Measurements from ENCODE around the gene RBM5.
"Not testable (repeated sequence)": the region's sequence is repeated elsewhere in the genome, so short reads cannot be mapped to it uniquely, and the experiment has no call there.

Gene RBM5

DNA sequence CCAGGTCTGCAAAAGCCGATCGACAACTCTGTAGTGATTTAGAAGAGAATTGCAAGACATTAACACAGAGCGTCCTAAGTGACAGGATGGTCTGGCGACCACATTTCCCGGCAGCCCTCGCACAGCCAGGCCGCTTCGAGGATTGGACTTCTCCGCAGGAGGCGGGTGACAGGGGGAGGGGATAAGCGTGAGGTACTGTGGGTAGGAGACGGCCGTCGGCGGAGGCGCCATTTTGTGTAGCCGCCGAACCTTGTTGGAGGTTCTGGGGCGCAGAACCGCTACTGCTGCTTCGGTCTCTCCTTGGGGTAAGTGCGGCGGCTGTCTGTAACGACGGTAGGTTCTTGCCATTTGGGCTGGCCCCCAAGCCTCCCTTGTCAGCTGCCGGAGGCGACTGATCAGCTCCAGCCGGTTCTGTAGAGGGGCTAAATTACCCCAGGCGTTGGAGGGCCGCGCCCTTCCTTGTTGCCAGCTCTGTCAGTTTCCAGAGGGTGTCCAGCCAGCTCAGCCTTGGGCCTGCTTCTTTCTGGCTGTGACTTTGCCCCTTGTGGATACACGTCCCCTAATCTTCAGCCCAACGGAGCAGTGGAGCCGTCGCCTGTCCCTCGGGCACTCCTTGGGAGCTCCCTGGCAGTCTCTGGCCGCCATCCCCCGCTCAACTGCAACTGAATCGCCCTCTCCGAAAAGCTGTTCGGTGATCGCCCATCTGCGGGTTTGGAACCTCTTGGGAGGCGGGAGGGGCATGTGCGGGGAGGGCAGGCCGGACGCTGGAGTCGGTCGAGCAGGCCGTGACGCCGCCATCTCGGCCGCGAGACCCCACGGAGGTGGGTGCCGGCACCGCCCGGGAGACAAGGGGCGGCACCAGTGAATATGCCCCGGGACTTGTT is at the start of gene RBM5:
RBM5 (plus strand) TSS at position 195 of the 884 bp plus-strand sequence. CDS start 1,516 bp downstream, outside the sequence.
- peak; percentile 58 for DNase-seq

DNA sequence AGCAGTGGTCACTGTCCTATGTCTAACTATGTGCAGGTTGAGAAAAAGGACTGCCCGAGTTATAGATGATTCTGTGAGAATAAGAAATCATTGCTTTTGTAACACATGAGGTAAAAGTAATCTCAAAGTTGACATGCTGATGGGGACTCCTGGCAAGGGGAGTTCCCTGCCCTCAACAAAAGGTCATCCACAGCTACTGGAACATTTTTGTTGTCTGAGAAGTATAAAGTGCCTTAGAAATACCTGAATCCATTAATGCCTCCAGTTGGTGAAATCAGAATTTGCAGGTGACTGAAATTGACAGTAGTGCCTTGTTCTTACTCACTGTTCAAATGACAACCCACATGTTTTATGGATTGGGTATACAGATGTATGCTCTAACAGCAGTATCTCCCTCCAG is 43.7 kb upstream of the RBM5 start:
- DNase-seq, result no peak

DNA sequence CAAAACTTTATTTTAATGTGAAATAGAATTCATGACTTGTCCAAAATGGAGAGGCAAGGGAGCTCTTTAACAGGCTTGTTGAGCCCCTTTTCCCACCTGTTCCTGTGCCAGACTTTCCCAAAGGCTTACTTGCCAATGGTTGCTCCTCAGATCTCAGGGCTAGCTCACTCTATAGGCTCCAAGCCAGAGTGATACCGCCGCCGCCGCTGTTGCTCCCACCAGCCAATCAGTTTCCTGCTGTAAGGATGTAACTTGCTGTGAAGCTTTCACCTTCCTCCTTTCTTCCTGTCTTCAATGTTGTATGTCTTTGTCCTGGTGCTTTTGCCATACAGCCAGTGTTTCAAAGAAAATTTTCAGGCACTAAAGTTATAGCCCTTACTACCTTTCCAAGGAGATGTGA is 41.3 kb upstream of the RBM5 start:
- DNase-seq, result no peak

DNA sequence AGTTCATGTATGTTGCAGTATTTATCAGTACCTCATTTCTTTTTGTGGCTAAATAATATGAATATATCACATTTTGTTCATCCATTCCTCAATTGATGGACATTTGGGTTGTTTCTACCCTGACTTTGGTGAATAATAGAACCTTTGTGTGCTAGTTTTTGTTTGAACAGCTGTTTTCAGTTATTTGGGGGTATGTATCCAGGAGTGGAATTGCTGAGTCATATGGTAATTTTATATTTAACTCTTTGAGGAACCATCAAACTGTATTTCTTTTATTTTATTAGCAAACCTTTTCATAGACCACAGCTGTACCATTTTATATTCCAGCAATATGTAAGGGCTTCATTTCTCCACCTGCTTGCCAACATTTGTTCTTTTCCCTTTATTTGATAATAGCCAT is 38.4 kb upstream of the RBM5 start:
- DNase-seq, result no peak

- no peak for DNase-seq
These were observed 31.0 kb upstream of the RBM5 start for GRCh38 chr3:50057756-50058155.

- DNase-seq, result no peak
These were observed 20.6 kb upstream of the RBM5 start for GRCh38 chr3:50068134-50068533.

DNA sequence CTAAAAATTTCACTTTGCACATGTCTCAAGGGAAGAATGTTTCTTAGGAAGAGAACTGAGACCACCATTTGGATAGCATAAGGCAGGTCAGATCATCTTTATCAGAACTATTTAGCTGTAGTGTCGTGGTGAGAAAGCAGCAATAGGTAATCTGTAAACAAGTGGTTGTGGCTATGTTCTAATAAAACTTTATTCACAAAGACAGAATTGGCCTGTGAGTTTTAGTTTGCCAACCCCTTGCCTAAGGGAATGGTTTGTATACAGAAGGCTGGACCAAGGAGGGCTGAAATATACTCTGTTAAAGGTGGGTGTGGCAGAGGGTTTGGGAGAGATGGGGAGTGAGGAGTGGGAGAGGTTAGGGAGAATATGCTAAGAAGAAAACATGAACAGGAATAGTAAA is 10.6 kb upstream of the RBM5 start:
- no peak for DNase-seq

DNA sequence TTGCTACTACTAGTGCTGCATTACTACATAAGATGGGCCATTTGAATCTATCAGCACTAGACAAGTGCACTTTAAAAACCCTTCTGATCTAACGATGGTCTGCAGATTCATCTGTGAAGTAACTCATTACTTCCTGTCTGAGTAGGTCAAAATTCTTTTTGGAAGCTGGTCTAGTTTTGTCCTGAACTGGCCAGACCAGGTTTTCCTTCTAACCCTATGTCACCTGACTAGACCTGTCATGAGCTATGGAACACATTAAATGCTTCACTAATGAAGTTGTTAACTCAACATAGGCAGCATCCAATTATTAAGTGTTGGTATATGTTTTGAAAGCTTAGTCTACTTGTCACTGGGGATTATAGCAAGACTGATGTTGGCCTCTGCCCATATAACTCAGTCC is 10.1 kb upstream of the RBM5 start:
- no peak for DNase-seq

- DNase-seq, result not testable (repeated sequence)
These were observed 3.8 kb upstream of the RBM5 start for GRCh38 chr3:50084951-50085350.

DNA sequence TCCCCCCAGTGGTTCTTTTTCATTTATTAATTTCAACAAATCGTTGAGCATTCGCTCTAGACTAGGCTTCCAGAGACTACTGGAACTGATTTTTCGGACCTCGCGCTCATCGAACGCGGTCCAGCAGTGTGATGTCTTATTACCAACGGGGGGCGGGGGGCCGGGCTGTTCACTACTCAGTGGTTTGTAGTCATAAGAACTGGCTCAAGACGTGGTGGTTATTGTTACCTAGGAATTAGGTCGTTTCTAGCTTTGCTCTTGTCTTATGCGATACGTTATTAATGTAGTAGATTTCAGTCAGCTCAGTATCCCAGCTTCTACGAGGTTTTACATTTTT is 858 bp downstream of the RBM5 start:
- DNase-seq, result no peak

GRCh38 chr3:50090984-50091383 is 2.3 kb downstream of the RBM5 start:
- DNase-seq, result no peak

DNA sequence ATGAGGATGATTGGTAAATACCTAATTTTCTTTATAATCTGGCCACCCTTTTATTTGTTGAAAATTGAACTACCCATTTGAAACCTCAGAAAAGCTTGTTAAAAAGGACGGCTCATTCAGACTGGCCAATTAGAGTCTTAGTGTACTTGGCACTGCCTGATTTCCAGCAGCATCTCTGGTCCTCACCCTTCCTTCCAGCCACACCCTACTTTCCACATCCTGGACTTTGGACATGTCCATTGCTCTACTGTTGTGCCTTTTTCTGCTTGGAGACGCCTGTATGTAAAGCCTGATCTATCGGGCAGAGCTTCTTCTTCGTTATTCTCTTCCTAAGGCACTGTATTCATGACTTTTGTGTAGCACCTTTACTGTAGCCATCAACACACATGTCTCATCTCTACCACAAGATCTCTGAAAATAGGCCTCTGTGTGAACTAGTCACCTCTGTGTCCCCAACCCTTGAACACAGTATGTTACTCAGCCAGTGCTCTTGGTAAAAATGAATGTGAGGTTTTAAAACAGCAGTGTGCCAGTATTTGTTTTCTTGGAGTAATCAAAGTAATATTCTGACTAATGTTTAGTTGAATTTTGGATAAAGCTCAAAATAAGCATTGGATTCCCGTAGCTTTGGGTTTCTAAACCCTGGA is 6.8 kb downstream of the RBM5 start:
- DNase-seq, result no peak

DNA sequence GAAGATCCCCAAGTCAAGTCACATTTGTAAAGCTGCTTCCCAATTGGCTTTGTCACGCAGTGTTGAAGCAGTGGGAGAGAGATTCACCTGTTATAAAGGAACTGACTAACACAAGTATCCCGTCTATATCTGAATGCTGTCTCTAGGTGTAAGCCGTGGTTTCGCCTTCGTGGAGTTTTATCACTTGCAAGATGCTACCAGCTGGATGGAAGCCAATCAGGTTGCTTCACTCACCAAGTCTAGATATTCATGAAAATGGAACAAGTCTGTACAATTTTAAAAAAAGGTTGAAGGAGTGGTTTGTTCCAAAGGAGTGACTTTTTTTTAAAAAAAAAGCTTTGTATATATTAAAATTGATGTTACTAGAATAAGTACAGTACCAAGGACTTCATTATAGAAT is 11.7 kb downstream of the RBM5 start:
- DNase-seq, result no peak

- no peak for DNase-seq
These were observed 12.5 kb downstream of the RBM5 start for GRCh38 chr3:50100956-50101845.

DNA sequence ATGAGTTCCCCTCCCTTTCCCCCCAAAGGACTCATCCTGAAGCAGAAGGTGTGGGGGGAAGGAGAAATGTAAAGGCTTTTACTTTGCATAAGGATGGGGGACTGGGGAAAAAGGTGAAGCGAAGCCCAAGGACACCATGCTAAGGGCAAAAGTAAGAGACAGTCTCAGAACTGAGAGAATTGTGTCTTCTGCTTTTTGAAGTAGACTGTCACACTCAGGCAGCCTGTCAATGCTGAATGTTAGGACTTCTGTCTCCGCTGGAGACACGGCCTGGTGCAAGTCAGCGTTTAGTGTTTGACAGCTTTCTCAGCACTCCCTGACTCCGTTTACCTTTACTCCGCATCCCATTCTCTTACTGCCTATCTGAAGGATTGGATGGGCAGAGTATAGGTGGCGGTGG is 13.8 kb downstream of the RBM5 start:
- no peak for DNase-seq

- no peak for DNase-seq
These were observed 23.0 kb downstream of the RBM5 start for GRCh38 chr3:50111757-50112156.

GRCh38 chr3:50112462-50112861 is 23.7 kb downstream of the RBM5 start:
- no peak for DNase-seq

DNA sequence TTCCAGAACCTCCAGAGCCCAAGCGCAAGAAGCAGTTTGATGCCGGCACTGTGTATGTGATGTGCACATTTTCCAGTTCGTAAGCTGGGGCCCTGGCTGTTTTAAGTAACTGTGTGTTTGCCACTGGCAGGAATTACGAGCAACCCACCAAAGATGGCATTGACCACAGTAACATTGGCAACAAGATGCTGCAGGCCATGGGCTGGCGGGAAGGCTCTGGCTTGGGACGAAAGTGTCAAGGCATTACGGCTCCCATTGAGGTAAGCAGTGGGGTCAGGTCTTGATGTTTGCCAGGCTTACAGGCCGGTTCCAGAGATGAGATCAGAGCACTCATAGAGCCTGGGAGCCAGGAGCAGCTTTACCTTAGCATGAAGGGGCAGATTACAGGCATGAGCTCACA is 28.4 kb downstream of the RBM5 start:
- DNase-seq, result no peak

- no peak for DNase-seq
These were observed 29.5 kb downstream of the RBM5 start for GRCh38 chr3:50118237-50118636.

DNA sequence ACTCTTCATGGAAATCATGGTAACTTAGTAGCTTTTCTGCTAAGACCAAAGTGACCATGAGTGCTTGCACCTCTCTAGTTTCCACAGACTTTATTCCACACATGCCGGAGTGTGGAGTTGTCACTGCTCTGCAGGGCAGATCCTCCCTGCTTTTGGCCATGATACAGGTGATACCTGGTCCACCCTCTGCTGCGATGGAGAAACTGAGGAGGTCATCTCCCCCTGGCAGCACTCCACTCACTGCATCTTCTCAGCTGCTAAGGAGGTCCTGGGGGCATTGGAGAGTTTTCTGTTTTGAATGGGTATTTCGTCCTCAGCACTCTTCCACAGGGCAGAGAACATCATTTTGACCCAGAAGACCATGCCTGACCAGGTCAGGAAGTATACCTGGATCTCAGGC is 31.1 kb downstream of the RBM5 start:
- no peak for DNase-seq

DNA sequence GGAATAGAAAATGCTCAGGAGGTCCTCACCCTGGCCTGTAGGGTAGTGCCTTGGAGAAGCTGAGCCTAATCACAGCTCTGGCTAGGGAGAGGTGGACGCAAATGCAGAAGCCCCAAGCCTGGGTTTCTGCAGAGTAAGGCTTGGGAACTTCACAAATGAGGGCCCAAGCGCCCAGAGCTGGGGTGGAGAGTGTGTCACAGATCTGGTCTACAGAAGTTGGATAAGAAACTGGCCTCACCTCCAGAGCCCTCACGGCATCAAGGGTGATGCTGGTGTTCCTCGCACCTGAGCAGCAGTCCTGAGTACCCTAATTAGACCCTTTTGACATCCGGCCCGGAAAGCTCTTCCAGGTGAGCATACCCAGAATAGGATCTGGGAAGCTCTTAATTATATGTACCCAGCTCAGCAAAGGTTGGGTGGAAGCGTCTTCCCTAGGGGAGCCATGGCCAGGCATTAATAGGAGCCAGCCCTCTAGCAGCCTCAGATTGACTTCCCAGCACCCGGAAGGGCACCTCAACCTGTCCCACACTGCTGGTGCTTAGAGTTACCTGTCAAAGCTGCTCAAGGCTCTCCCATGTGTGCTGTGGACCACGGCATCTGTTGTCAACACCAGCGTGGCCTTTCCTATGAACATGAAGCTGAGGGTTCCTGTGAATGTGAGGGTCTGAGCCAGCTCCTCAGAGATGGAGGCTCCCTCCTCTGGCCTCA is 31.8 kb downstream of the RBM5 start:
- no peak for DNase-seq

- DNase-seq, result peak; percentile 38
These were observed 32.6 kb downstream of the RBM5 start for GRCh38 chr3:50121072-50122032.

Measured in NCI-H748 treated with DMSO at 0.1 percent for 48 hours (cell line).